H1 (cell line): Measurements from ENCODE around the gene HPD. TPM values are rescaled to one million over a fixed set of nuclear protein-coding genes. Genes with fewer than 3 reads are reported as not detected.

ENCODE experiments used
- ASH2L ChIP-seq: fragments of 200-600, 300-600 bp; sonication (generic); IDR thresholded peaks from one replicate; pipeline ENCODE4 v1.7.1; 2017; ENCODE audit warnings: low read length
- CEBPB ChIP-seq: IDR thresholded peaks from 2 replicates; pipeline ENCODE4 v1.6.1; 2012; ENCODE audit warnings: low read depth, low read length
- CHD7 ChIP-seq: fragments of 300-600 bp; sonication (generic); IDR thresholded peaks from 2 replicates; pipeline ENCODE4 v1.7.1; 2012; ENCODE audit warnings: low read length, moderate library complexity, mild to moderate bottlenecking, inconsistent platforms; ENCODE audit not compliant: insufficient replicate concordance
- CTCF ChIP-seq, 3 experiments: IDR thresholded peaks; 1 replicate in 2 of 3; 2 replicates in 1 of 3; pipeline versions ENCODE4 v1.5.1 to v1.6.1; 2011; ENCODE audit warnings: low read length in 3 of 3, mild to moderate bottlenecking in 3 of 3, inconsistent platforms in 2 of 3, low read depth in 1 of 3, moderate library complexity in 1 of 3; ENCODE audit not compliant: insufficient read depth in 1 of 3; ENCODE audit errors: control extremely low read depth in 1 of 3
- EGR1 ChIP-seq: IDR thresholded peaks from 2 replicates; pipeline ENCODE4 v1.6.1; 2011; ENCODE audit warnings: low read depth, low read length, borderline replicate concordance
- KDM5A ChIP-seq: fragments of 200-600 bp; IDR thresholded peaks from 2 replicates; pipeline ENCODE4 v1.7.1; 2012; ENCODE audit warnings: mild to moderate bottlenecking, low read length, inconsistent platforms, mixed read lengths
- SAP30 ChIP-seq: fragments of 300-600 bp; sonication (generic); IDR thresholded peaks from 2 replicates; pipeline ENCODE4 v1.7.1; 2012; ENCODE audit warnings: low read length, moderate library complexity, mild to moderate bottlenecking, inconsistent platforms; ENCODE audit not compliant: insufficient read depth, insufficient replicate concordance
- SP4 ChIP-seq: IDR thresholded peaks from 2 replicates; pipeline ENCODE4 v1.6.1; 2012; ENCODE audit warnings: low read length, inconsistent platforms
- TAF1 ChIP-seq: IDR thresholded peaks from 2 replicates; pipeline ENCODE4 v1.6.1; 2011; ENCODE audit warnings: mild to moderate bottlenecking, low read depth, low read length
- ZNF274 ChIP-seq: IDR thresholded peaks from 2 replicates; pipeline ENCODE4 v1.7.0; 2012; ENCODE audit warnings: low read length, borderline replicate concordance; ENCODE audit errors: extremely low read depth
- polyA plus RNA-seq, 7 experiments: library from polyadenylated mRNA; depleted of rRNA in 3 of 7; stranded (reverse) in 5 of 7; unstranded in 2 of 7; fragments of >200 nt in 5 of 7; fragments of 200-250 nt in 2 of 7; gene quantifications; 1 replicate in 5 of 7; 2 replicates in 1 of 7; 4 replicates in 1 of 7; pipeline versions ENCODE4 v1.2.1 to v1.2.3, GENCODE V29; 2011 to 2013; ENCODE audit warnings: missing spikeins in 2 of 7, mixed read lengths in 2 of 7
- total RNA-seq: library from RNA; stranded (reverse); fragmentation: NEBNext Ultra II Directional; extraction: Animal tissue kit (Norgen Biotek cat#: 25700); gene quantifications from 2 replicates; pipeline ENCODE4 v1.2.1, GENCODE V29; 2021

Gene HPD
- total and polyA plus RNA-seq, 2 of the 8 experiments (the other 6 are each of a cell fraction or from before 2014, with no cell fraction given), result 0.48 to 0.56 TPM

- TF ChIP-seq CHD7 (no peak), SP4 (no peak), ASH2L (no peak), CTCF (IDR thresholded peaks at IDR 0.05; ENCODE audit: control extremely low read depth in 1 of 3, insufficient read depth in 1 of 3, low read depth in 1 of 3, low read length in 3 of 3) (no peak), ZNF274 (no peak), KDM5A (no peak), SAP30 (no peak), CEBPB (no peak), TAF1 (no peak), EGR1 (no peak)
Measured at GRCh38 chr12:121860257-121860656, 1.6 kb upstream of the HPD start (continued).
